Activated T-cell treated with anti-CD3 and anti-CD28 coated beads for 1 hour (primary cell): Measurements from ENCODE around the gene RANBP9.

Source experiments
- DNase-seq: peaks from one replicate; pipeline ENCODE4 v3.0.0-alpha.2; 2020; ENCODE audit warnings: low read depth

RANBP9 gene

DNA sequence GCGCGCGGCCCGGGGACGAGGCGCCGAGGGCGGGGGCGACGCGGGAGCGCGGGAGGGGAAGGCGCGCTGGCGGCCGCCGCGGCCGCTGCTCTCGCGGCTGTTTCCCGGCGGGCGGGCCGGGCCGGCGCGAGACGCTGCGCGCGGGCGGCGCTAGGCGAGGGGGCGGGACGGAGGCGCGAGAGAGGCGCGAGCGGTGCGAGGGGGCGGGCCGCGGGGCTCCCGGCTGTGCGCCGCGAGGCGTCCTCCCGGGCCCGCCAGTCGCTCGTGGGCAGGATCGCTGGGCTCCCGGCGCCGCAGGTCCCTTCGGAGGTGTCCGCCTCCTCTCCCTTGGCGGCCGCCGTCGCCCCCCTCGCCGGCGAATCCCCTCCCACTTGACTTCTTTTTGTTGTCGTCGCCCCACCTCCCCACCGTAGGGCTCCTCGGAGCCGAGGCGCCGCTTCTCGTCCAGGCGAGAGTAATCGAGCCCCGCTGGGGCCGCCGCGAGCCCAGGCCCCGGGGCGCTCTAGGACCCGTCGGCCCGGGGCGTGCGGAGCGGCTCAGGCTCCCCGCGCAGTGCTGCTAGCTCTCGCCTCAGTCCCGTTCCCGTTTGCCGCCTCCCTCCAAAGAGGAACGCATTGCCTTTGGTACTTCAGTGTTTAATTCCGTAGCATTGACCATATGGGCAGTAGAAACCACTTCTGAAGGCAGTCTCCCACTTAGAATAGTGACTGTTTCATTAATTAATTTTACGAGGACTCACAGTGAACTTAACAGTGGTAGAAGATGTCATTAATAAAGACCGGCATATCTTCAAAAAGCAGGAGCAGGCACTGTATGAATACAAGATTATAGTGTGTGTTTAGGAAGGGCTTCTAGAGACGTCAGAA lies at the start of gene RANBP9:
RANBP9 (minus strand) TSS at position 103 of the 866 bp plus-strand sequence. CDS start 330 bp downstream, outside the sequence.
- DNase-seq: peak; percentile 78

DNA sequence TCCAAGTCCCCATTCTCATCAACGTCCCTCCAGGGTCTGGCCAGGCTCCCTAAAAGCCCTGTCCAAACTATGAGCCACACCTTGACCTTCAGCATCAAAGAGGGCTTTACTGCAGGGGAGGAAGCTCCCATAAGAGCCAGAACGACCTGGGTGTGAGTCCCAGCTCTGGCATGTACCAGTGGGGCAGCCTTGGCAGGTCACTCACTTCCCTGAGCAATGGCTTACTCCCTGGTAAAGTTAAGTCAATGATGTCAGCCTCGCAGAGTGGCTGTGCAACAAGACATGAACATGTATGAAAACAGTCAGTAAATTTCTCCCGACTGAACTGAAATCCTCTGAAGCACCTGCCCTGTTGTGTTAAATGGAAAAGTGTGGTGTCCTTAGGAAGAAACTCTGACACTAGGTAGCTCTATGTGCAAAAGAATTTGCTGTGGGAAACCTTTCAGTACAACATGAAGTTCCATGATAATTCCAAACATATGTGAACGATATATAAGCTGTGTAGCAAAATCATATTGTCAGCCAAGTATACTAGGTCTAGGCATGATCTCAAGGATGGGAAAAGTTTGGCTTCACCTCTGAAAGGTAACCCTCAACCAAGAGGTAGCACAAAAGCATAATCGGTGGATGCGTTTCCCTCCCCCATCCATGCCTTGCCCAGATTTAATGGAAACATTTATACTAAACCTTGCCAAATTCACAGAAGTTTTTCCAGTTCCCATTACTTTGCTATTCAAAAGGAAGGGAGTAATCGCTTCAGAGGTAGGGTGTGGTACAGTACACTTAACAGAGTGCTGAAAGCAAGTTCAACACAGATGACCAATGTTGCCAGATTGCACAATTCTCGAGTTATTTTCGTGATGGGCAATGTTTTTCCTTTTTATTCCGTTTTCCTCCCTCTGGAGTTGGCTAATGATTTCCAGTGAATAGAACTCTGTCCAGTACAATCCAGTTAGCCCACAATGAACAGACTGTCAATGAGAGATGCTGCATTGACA lies 49.0 kb upstream of the RANBP9 start:
- DNase-seq: no peak

DNA sequence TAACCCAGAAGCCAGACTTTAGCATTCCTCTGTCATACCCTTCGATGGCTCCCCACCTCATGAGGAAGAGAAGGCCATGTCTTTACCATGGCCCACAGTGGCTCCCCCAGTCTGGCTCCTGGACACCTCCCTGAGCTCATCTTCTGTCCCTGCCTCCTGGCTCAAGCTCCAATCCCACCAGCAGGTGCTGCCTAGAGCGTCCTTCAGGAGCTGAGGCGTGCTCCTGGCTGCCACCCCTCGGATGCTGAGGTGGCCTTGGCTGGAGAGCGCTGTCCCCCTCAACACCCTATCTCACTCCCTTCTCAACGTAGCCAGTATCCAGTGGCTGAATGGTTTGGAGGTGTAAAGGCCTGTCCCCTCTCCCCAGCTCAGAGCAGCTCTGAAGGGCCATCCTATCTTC lies 47.4 kb upstream of the RANBP9 start:
- no peak for DNase-seq

DNA sequence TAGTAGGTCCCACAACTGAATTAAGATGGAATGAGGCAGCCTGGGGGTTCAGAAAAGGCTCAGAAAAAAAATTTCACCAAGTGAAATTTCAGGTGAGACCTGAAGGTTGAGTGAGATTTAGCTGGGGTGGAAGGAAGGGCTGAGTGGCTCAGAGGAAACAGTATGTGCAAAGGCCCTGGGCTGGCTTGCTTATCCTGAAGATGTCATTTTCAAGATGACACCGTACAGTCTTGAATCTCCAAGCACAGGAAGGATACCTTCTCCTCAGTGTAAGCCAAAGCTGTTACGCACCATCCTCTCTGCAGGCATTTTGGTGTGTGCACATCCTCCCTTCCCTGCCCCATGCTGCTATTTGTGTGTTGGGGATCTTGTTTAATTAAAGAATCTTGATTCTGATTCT lies 43.0 kb upstream of the RANBP9 start:
- no peak for DNase-seq

DNA sequence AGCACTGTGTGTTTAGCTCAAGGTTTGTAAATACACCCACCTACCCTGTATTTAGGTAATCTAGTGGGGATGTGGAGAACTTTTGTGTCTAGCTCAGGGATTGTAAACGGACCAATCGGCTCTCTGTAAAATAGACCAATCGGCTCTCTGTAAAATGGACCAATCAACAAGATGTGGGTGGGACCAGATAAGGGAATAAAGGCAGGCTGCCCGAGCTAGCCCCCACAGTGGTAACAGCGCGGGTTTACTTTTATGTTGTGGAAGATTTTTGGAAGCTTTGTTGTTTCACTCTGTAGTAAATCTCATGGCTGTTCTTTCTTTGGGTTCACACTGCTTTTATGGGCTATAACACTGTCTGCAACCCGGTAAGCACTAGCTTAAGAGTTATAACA lies 32.1 kb upstream of the RANBP9 start:
- no peak for DNase-seq

DNA sequence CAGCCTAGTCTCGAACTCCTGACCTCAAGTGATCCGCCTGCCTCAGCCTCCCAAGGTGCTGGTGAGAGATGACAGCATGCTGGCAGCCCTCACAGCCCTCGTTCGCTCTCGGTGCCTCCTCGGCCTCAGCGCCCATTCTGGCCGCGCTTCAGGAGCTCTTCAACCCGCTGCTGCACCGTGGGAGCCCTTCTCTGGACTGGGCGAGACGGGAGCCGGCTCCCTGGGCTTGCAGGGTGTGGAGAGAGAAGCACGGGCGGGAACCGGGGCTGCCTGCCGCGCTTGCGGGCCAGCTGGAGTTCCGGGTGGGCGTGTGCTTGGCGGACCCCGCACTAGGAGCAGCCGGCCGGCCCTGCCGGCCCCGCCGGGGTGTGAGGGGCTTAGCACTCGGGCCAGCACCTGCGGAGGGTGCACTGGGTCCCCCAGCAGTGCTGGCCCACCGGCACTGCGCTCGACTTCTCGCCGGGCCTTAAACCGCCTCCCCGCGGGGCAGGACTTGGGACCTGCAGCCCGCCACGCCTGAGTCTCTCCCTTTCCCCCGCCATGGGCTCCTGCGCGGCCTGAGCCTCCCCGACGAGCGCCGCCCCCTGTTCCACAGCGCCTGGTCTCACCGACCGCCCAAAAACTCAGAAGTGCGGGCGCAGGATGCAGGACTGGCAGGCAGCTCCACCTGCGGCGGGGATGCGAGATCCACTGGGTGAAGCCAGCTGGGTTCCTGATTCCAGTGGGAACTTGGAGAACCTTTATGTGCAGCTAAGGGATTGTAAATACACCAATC lies 31.5 kb upstream of the RANBP9 start:
- DNase-seq: no peak

DNA sequence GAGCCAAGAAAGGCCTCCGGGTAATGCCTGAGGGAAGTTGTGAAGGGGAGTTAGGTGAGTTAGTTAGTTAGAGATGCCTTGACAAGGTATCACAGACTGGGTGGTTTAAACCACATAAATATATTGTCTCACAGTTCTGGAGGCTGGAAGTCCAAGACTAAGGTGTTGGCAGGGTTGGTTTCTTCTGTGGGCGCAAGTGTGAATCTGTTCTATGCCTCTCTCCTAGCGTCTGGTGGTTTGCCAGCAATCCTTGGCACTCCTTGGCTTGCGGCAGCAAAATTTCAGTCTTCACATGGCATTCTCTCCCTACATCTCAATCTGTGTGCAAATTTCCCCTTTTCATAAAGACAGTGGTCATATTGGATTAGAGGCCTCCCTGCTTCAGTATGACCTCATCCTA lies 29.7 kb upstream of the RANBP9 start:
- no peak for DNase-seq

DNA sequence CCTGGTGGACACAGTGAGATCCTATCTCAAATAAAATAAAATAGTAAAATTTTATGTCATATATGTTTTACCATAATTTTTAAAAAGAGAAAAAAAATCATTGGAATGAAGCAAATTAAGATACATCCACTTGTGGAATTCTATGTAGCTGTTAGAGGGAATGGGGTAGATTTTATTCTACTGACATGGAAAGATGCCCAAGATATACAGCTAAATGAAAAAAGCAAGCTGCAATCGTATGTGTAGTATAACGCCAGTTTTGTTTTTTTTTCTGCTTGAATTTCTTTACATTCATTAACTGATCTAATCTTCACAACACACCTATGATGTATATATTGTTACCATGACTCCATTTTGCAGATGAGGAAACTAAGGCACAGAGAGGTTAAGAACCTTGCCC lies 23.4 kb upstream of the RANBP9 start:
- DNase-seq: no peak

DNA sequence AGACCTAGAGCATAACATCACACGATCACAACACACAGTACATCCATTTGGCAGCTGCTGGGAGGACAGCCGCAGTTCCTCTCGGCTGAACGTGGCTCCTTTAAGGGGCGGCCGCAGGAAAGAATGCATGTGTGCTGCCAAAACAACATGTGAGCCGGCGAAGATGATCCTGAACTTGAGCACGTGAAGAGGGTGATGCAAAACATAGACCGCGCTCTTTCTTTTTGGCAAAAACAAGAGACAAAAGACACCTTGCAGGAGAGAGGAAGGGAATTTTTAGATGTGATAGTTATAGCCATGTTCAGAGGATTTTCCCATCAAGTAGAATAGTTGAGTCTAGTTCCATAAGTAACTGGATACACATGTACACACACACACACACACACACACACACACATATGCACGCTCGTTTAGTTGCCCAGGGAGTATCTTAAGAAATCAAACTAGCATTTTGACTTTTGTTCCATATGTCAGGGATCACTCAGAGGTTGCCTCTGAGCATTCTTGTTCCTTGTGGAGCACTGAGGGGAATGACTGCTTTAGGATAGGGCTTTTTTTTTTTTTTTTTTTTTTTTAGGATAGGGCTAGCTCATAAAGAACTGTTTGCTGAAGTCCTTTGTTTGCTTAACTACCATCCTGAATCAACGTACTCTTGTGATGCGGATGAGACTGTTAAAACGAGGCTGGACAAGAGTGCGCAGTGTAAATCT lies 21.7 kb upstream of the RANBP9 start:
- no peak for DNase-seq

DNA sequence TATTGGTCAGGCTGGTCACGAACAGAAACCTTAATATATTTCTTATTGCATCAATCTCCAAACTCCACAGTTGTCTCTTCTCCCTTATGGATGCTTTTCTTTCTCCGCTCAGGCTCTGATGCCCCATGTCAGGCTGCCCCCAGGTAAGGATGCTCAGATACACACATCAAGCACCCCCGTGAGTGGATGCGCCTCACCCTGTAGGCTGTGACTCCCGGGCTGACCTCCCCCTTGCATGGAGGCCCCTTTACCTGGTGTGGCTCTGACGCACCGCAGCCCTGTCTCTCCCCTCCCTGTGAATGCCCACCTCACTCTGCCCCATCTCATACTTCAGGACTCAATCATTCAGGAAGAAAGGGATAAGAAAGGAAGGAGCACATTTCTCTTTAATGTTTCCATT lies 19.1 kb upstream of the RANBP9 start:
- DNase-seq: no peak

DNA sequence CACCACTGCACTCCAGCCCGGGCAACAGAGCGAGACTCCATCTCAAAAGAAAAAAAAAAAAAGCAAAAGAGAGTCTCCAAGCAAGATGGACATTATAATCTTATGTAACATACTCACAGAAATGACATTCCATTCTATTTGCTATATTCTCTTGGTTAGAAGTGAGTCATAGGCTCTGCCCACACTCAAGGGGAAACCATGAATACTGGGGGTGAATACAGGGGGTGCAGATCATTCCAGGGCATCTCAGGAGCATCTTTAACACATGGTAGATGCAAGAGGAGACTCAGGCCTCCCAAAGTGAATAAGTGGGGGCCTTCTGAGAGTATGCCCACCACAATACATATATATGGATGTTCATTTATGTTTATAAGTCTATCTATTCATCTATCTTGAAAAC lies 18.3 kb upstream of the RANBP9 start:
- DNase-seq: no peak

DNA sequence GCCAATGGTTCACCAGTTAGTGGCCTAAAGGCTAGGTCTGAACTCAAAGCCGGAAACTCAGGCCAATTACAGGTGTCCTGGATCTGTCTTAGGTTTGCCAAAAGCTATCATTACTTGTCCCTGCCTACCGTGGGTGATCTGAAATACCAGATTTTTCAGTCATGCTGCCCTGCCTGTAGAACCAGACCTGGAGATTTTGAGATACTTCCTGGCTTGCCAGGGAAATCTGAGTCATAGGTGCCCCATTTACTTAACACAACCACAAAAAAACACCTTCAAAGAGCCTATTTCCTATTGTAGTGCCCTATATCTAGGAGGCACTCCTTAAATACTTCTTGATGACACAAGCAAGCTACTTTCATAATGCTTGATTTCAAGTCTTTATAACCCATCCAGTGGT lies 13.9 kb upstream of the RANBP9 start:
- no peak for DNase-seq

DNA sequence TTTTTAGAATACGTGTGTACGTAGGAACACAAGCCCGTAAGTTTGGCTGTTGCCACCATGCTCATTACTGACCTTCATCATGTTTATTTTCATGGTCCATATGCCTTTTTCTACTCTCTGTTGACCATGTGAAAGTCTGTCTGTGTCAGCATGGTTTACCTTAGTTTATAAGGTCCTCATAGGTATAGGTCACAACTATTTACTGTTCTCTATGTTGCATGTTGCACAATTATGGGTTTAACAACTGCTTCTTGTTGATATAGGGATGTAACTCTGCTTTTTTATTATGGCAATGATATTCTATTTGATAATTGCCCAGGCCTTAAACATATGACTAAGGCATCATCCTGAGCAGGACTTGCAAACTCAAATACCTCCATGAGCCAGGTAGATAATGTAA lies 13.4 kb upstream of the RANBP9 start:
- no peak for DNase-seq

DNA sequence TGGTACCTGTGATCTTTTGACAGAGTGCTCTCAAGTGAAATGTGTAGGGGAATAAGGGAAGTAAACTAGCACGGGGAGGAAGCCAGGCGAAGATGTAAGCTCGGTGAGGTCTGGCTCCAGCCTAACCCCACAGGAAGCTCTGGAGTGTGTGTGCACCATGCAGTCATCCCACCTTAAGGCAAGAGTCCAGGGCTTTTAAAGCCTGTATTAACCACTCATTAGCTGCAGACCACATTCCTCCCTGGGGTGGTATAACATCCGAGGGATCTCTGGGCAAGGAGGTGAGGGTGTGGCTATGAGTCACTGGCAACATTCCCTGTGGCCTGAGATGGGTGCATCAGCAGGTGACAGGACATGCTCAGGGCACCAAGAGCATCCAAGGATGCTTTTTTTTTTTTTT lies 12.5 kb upstream of the RANBP9 start:
- DNase-seq: no peak

DNA sequence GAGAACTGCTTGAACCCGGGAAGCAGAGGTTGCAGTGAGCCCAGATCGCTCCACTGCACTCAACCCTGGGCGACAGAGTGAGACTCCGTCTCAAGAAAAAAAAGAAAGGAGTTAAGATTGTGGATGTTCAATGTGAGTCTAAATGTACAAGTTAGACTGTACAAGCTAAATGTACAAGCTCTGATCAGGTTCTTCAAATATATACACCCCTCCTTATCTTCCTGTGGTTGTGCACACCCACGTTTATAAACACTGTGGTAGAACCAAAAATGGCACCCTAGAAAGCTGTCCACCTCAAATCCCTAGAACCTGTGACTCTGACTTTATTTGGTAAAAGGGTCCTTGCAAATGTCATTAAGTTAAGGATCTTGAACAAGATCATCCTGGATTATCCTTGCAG lies 11.2 kb upstream of the RANBP9 start:
- DNase-seq: no peak

DNA sequence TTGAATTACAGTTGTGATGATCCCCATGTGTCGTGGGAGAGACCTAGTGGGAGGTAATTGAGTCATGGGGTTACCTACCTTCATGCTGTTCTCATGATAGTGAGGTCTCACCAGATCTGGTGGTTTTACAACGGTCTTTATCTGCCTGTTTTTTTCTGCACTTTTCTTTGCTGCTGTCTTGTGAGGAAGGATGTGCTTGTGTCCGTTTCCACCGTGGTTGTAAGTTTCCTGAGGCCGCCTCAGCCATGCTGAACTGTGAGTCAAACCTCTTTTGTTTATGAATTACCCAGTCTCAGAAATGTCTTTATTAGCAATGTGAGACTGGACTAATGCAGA lies 6.5 kb upstream of the RANBP9 start:
- no peak for DNase-seq

DNA sequence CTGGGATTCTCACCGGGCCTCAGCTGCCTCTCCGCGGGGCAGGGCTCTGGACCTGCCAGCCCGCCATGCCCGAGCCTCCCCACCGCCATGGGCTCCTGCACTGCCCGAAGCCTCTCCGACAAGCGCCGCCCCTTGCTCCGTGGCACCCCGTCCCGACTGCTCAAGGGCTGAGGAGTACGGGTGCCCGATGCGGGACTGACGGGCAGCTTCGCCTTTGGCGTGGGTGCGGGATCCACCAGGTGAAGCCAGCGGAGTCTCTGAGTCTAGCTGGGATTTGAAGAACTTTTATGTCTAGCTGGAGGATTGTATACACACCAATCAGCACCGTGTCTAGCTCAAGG lies 5.3 kb upstream of the RANBP9 start:
- no peak for DNase-seq

DNA sequence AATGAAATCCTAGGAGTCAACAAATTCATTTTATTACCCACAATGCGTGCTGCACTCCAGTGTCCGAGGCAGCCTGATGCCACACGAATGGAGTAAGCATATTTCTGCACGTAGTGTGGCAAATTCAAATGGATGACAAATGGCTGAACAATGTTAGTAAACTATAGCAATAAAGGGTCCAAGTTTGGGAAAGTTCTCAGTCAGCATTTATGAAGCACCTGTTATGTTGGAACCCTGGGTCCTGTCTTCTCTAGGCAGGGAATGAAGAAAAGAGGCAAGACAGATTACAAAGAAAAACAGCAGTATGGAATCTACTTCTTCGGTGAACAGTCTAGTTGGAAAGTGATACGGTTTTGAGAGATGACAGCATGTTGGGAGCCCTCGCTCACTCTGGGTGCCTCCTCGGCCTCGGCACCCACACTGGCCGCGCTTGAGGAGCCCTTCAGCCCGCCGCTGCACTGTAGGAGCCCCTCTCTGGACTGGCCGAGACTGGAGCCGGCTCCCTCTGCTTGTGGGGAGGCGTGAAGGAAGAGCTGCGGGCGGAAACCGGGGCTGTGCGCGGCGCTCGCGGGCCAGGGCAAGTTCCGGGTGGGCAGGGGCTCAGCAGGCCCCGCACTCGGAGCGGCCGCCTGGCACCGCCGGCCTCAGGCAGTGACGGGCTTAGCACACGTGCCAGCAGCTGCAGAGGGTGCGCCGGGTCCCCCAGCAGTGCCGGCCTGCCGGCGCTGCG lies 4.8 kb upstream of the RANBP9 start:
- DNase-seq: no peak

DNA sequence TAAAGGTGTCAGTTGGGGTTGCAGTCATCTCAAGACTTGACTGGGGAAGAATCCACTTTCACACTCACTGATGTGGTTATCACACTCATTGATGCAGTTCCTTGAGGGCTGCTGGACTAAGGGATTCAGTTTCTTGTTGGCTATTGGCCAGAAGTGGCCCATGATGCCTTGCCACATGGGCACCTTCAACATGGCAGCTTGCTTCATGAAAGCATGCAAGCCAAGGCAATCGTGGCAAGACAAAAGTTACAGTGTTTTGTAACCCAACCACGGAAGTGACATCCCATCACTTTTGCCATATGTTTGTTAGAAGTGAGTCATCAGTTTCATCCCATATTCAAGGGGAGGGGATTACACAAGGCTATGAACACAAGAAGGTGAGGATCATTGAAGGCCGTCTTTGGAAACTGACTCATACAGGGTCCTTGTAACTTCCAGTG lies 3.8 kb upstream of the RANBP9 start:
- DNase-seq: no peak

DNA sequence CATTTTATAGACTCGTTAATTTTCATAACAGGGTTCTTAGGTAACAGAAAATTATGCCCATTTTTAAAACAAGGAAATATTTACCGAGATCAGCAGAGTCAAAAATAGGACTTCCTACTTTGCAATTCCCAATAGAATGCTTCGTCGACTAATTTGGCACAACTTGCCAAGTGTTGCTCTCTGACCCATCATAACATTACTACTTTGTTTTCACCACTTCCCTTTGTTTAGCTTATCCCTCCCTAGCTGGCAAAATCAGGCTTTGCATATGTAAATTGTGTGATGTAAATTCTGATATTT lies 914 bp upstream of the RANBP9 start:
- DNase-seq: no peak

DNA sequence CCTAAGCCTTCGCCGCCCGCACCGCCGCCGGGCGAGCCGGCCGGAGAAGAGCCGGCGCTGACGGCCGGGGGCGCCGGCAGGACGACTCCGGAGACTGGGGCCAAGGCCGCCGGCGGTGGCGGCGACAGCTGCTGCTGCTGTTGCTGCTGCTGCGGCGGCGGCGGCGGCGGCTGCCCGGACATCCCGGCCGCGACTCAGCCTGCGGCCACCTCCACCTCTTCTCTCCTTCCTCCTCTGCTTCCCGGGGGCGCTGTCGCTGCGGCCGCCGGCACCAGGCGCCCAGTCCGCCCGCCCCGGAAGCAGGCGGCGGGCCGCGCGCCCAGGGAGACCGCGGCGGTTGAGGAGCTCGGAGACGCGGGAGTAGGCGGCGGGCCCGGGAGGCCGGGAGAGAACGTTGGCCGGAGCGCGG lies 307 bp downstream of the RANBP9 start:
- no peak for DNase-seq
